Psoas muscle (tissue), 8 donors: ENCODE measurements around the gene PAGE3. TPM values are rescaled to one million over a fixed set of nuclear protein-coding genes. Genes with fewer than 3 reads are reported as not detected.

ENCODE experiments used
- ATAC-seq, 4 donors: fragments of 200-7000 bp; cut with Tn5 transposase; one replicate each; pipeline ENCODE4 v1.9.1; 2020; ENCODE audit warnings: moderate library complexity in 3 of 4, mild to moderate bottlenecking in 2 of 4
- DNase-seq, 2 donors: peaks; one replicate each; pipeline ENCODE4 v3.0.0-alpha.2; 2020
- H3K27ac ChIP-seq: fragments of 200-600 bp; one replicate; pipeline ENCODE4 v1.8.0; 2022
- H3K27me3 ChIP-seq, 3 donors: fragments of 200-600 bp in 1 of 3; one replicate each; pipeline versions ENCODE4 v1.6.1 to v1.8.0; 2013 to 2022; ENCODE audit warnings: low read length in 2 of 3, mild to moderate bottlenecking in 2 of 3, moderate library complexity in 1 of 3; ENCODE audit not compliant: insufficient read depth in 3 of 3
- H3K36me3 ChIP-seq, 2 donors: fragments of 200-600 bp in 1 of 2; one replicate each; pipeline versions ENCODE4 v1.6.1 to v1.8.0; 2013 to 2022; ENCODE audit warnings: low read depth in 1 of 2, mild to moderate bottlenecking in 1 of 2, moderate library complexity in 1 of 2; ENCODE audit not compliant: insufficient read depth in 1 of 2
- H3K4me1 ChIP-seq: fragments of 200-600 bp; one replicate; pipeline ENCODE4 v1.8.0; 2022
- H3K4me3 ChIP-seq: fragments of 200-600 bp; one replicate; pipeline ENCODE4 v1.8.0; 2022; ENCODE audit warnings: mild to moderate bottlenecking
- H3K9me3 ChIP-seq: fragments of 200-600 bp; one replicate; pipeline ENCODE4 v1.8.0; 2022
- WGBS, 3 donors: extraction: QIAGEN DNeasy Blood & Tissue Kit; methylation state at CpG; one replicate each; pipeline versions ENCODE4 v1.1.6 to v1.1.7; 2013; 5-methylcytosine and 5-hydroxymethylcytosine counted together
- intact Hi-C, 2 donors: fragments of 100-400 bp; cut with DNase I; formaldehyde crosslinking; loops; one replicate each; pipeline versions ENCODE4 v1.11.0 to v1.14.2; 2022
- polyA plus RNA-seq, 3 donors: library from polyadenylated mRNA; stranded (reverse); fragments of 200-250 nt; gene quantifications; one replicate each; pipeline ENCODE4 v1.2.3, GENCODE V29; 2013
- total RNA-seq, 4 donors: library from RNA; stranded (reverse); fragmentation: NEBNext Ultra II Directional in 2 of 4; extraction: Animal tissue kit (Norgen Biotek cat#: 25700) in 2 of 4; gene quantifications; one replicate each; pipeline versions ENCODE4 v1.2.1 to v1.2.4, GENCODE V29; 2021 to 2023
- TF ChIP-seq, protein P1 (sequence below): fragments of 200-600 bp; IDR thresholded peaks from one replicate; pipeline ENCODE4 v1.8.0; 2022; ENCODE audit warnings: antibody characterized with exemption
- donor health status: healthy with polysubstance abuse.
- donor health status: DM: no; HTN: no; CAD: no; lungs with moderate emphysema.
- donor health status: Bipolar disorder and iron deficiency.
- donor health status: healthy.
- donor health status: DM: yes; HTN: yes; CAD: no.
- donor health status: DM: no; HTN: no; CAD: no.
- donor health status: DM: no; HTN: no; CAD: no.
- donor health status: DM: yes; HTN: yes; CAD: no.

The PAGE3 gene
- total and polyA plus RNA-seq, 7 donors, result not detected

DNA sequence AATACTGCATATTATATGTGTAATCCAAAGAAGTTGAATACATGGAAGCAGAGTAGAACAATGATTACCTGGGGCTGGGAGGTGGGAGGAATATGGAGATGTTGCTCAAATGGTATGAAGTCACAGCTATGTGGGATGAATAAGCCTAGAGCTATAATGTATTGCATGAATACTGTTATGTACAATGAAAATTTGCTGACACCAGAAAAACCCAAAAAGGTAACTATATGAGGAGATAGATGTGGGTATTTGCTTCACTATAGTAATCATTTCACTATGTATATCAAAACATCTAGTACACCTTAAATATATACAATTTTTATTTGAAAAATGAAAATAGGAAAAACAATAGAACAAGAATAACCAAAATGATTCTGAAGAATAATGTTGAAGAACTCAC is 11.2 kb downstream of the PAGE3 start:
- ATAC-seq (no peak), DNase-seq (no peak)

GRCh38 chrX:55240788-55241340 is 23.9 kb downstream of the PAGE3 start:
- H3K36me3 ChIP-seq, result no peaks in the 10 kb centered on the region
- H3K27ac ChIP-seq, result no peak overlapping the region
- H3K4me3 ChIP-seq, result no peak overlapping the region
- no peak for ATAC-seq
- 43 to 64% (median 54%) methylated on average over 6 of the region's 6 CpGs for WGBS, 3 donors
- H3K9me3 ChIP-seq, result peaks cover 9% of the 10 kb centered on the region
- peaks cover 0 to 7% (median 0%) of the 10 kb centered on the region in 3 donors for H3K27me3 ChIP-seq
- no peak for DNase-seq
- TF ChIP-seq, protein P1, sequence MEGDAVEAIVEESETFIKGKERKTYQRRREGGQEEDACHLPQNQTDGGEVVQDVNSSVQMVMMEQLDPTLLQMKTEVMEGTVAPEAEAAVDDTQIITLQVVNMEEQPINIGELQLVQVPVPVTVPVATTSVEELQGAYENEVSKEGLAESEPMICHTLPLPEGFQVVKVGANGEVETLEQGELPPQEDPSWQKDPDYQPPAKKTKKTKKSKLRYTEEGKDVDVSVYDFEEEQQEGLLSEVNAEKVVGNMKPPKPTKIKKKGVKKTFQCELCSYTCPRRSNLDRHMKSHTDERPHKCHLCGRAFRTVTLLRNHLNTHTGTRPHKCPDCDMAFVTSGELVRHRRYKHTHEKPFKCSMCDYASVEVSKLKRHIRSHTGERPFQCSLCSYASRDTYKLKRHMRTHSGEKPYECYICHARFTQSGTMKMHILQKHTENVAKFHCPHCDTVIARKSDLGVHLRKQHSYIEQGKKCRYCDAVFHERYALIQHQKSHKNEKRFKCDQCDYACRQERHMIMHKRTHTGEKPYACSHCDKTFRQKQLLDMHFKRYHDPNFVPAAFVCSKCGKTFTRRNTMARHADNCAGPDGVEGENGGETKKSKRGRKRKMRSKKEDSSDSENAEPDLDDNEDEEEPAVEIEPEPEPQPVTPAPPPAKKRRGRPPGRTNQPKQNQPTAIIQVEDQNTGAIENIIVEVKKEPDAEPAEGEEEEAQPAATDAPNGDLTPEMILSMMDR, result no peak
- H3K4me1 ChIP-seq, result no peaks in the 10 kb centered on the region
- intact Hi-C loops, result no loop called here

More for the DNA sequence above, 11.2 kb downstream of the PAGE3 start:
- H3K36me3 ChIP-seq, result no peaks in the 10 kb centered on the region
- H3K4me3 ChIP-seq, result no peak overlapping the region
- H3K9me3 ChIP-seq, result no peaks in the 10 kb centered on the region
- H3K4me1 ChIP-seq, result no peaks in the 10 kb centered on the region
- H3K27ac ChIP-seq, result no peak overlapping the region
- H3K27me3 ChIP-seq, result peaks cover 0 to 5% (median 0%) of the 10 kb centered on the region in 3 donors
- TF ChIP-seq, protein P1, result no peak
- intact Hi-C loops, result no loop called here

DNA sequence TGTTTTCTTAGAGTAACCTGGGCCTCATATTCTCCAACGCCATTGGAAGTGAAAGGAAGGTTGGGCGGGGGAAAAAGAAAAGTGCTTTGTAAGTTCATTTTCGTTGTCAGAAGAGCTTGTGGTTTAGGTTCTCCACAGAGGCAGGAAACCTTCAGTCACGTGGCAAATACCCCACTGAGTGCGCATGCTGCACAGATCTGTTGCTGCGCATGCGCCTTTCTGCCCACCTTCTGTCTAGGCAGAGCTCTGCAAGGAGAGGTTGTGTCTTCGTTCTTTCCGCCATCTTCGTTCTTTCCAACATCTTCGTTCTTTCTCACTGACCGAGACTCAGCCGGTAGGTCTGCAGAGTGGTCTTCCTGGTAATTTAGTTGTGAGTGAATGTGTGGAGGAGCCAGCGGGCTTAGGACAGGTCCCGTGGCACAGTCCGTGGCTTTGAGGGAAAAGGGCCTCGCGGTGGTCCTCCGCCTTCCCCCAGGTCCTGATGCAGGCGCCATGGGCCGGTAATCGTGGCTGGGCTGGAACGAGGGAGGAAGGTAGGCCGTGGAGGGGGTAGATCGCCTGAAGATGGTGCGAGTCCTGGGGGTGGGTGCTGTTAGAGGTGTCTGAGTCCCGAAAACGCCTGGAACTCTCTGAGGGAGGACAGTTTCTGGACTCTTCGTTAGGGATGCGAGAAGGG is 44.5 kb downstream of the PAGE3 start, which contains the start of gene PAGE5:
PAGE5 (plus strand) TSS at position 228 of the 676 bp plus-strand sequence. CDS start 1,037 bp downstream, outside the sequence.
- WGBS, 3 donors, result 82 to 93% (median 88%) methylated on average over 30 of the region's 30 CpGs
- Histone ChIP-seq H3K27me3 (peaks cover 0 to 8% (median 0%) of the 10 kb centered on the region in 3 donors), H3K4me1 (no peaks in the 10 kb centered on the region), H3K27ac (no peak within 1 kb of the TSS), H3K9me3 (no peaks in the 10 kb centered on the region), H3K4me3 (no peak within 1 kb of the TSS), H3K36me3 (no peaks in the 10 kb centered on the region)
- no peak for ATAC-seq
- intact Hi-C loops, result no loop called here
- DNase-seq, result no peak
- TF ChIP-seq, protein P1, result no peak

GRCh38 chrX:55213381-55213780 is 51.3 kb downstream of the PAGE3 start:
- Histone ChIP-seq H3K36me3 (no peaks in the 10 kb centered on the region), H3K4me1 (no peaks in the 10 kb centered on the region), H3K27me3 (peaks cover 0 to 4% (median 0%) of the 10 kb centered on the region in 3 donors), H3K9me3 (no peaks in the 10 kb centered on the region), H3K4me3 (no peak overlapping the region), H3K27ac (no peak overlapping the region)
- DNase-seq (no peak), ATAC-seq (no peak)
- TF ChIP-seq, protein P1, result no peak
- intact Hi-C loops, result no loop called here
- WGBS, 3 donors, result 66 to 83% (median 75%) methylated on average over 3 of the region's 3 CpGs
